NT2/D1 (cell line): Measurements from ENCODE around the gene SLC5A3.

Source experiments
- DNase-seq: peaks from one replicate; pipeline ENCODE4 v3.0.0-alpha.2; 2011; ENCODE audit warnings: low read depth, low spot score
- H3K27me3 ChIP-seq: 2 replicates; pipeline ENCODE4 v1.6.0; 2011; ENCODE audit warnings: mild to moderate bottlenecking; ENCODE audit not compliant: insufficient read length, insufficient read depth
- H3K36me3 ChIP-seq: 2 replicates; pipeline ENCODE4 v1.6.1; 2011; ENCODE audit warnings: mild to moderate bottlenecking, low read length, mixed read lengths; ENCODE audit not compliant: insufficient read depth, insufficient read length
- H3K4me1 ChIP-seq: 2 replicates; pipeline ENCODE4 v1.5.1; 2011; ENCODE audit not compliant: insufficient read depth, insufficient read length
- H3K4me3 ChIP-seq: 2 replicates; pipeline ENCODE4 v1.5.1; 2011; ENCODE audit warnings: low read depth; ENCODE audit not compliant: insufficient read length
- H3K9ac ChIP-seq: 2 replicates; pipeline ENCODE4 v1.6.0; 2011; ENCODE audit warnings: low read depth; ENCODE audit not compliant: insufficient read length
- H3K9me3 ChIP-seq: 2 replicates; pipeline ENCODE4 v1.5.1; 2011; ENCODE audit warnings: mild to moderate bottlenecking, low read length; ENCODE audit not compliant: insufficient read depth
- SUZ12 ChIP-seq: IDR thresholded peaks from 2 replicates; pipeline ENCODE4 v1.6.1; 2011; ENCODE audit not compliant: insufficient read length, insufficient read depth; ENCODE audit errors: extremely low read depth
- YY1 ChIP-seq: IDR thresholded peaks from 2 replicates; pipeline ENCODE4 v1.6.1; 2011; ENCODE audit not compliant: insufficient read length, insufficient read depth
- ZNF274 ChIP-seq: IDR thresholded peaks from 2 replicates; pipeline ENCODE4 v1.6.1; 2011; ENCODE audit warnings: mild to moderate bottlenecking, low read depth, low read length

SLC5A3 gene

GRCh38 chr21:34073032-34073748 lies at the start of gene SLC5A3, which contains the start of gene MRPS6:
Gene SLC5A3, plus strand, starts transcription at chr21:34073578. Its CDS starts 21,621 bp downstream, at chr21:34095199.
Gene MRPS6, plus strand, starts transcription at chr21:34073578. Its CDS starts 123 bp downstream, at chr21:34073701.
- Histone ChIP-seq H3K36me3 (peaks cover 41% of the 10 kb centered on the region), H3K4me3 (peak within 1 kb of the TSS; percentile 87), H3K9me3 (no peaks in the 10 kb centered on the region), H3K9ac (peak within 1 kb of the TSS; percentile 97), H3K27me3 (peaks cover 10% of the 10 kb centered on the region), H3K4me1 (peaks cover 7% of the 10 kb centered on the region)
- peak; percentile 85 for DNase-seq
- TF ChIP-seq SUZ12 (no peak), ZNF274 (no peak), YY1 (no peak)

- TF ChIP-seq SUZ12: no peak
- TF ChIP-seq YY1: no peak
- no peak for TF ChIP-seq ZNF274
- Histone ChIP-seq H3K4me3 (no peak overlapping the region), H3K27me3 (no peaks in the 10 kb centered on the region), H3K9ac (no peak overlapping the region), H3K4me1 (no peaks in the 10 kb centered on the region), H3K9me3 (peaks cover 8% of the 10 kb centered on the region; the same call in 1 of the 2 replicates), H3K36me3 (no peaks in the 10 kb centered on the region)
- DNase-seq: no peak
These were observed 49.5 kb upstream of the SLC5A3 start for GRCh38 chr21:34023691-34024373.

GRCh38 chr21:34024374-34024693 lies 49.0 kb upstream of the SLC5A3 start:
- H3K27me3 ChIP-seq: no peaks in the 10 kb centered on the region
- no peak overlapping the region for H3K4me3 ChIP-seq
- no peak overlapping the region for H3K9ac ChIP-seq
- no peak for DNase-seq
- TF ChIP-seq YY1 (no peak), ZNF274 (no peak), SUZ12 (no peak)
- H3K4me1 ChIP-seq: no peaks in the 10 kb centered on the region
- no peaks in the 10 kb centered on the region for H3K36me3 ChIP-seq
- peaks cover 8% of the 10 kb centered on the region; the same call in 1 of the 2 replicates for H3K9me3 ChIP-seq

- no peaks in the 10 kb centered on the region for H3K36me3 ChIP-seq
- no peak overlapping the region for H3K9ac ChIP-seq
- TF ChIP-seq ZNF274 (no peak), YY1 (no peak), SUZ12 (no peak)
- H3K4me3 ChIP-seq: no peak overlapping the region
- no peaks in the 10 kb centered on the region for H3K27me3 ChIP-seq
- H3K4me1 ChIP-seq: no peaks in the 10 kb centered on the region
- no peaks in the 10 kb centered on the region for H3K9me3 ChIP-seq
- DNase-seq: no peak
These were observed 45.5 kb upstream of the SLC5A3 start for GRCh38 chr21:34027721-34028461.

- Histone ChIP-seq H3K36me3 (no peaks in the 10 kb centered on the region), H3K9me3 (no peaks in the 10 kb centered on the region), H3K9ac (no peak overlapping the region), H3K27me3 (no peaks in the 10 kb centered on the region), H3K4me3 (no peak overlapping the region), H3K4me1 (no peaks in the 10 kb centered on the region)
- DNase-seq: peak; percentile 68
- no peak for TF ChIP-seq YY1
- no peak for TF ChIP-seq SUZ12
- no peak for TF ChIP-seq ZNF274
These were observed 43.4 kb upstream of the SLC5A3 start for GRCh38 chr21:34029743-34030528.

GRCh38 chr21:34031835-34032370 lies 41.5 kb upstream of the SLC5A3 start:
- no peak overlapping the region for H3K4me3 ChIP-seq
- no peaks in the 10 kb centered on the region for H3K36me3 ChIP-seq
- no peaks in the 10 kb centered on the region for H3K9me3 ChIP-seq
- no peaks in the 10 kb centered on the region for H3K27me3 ChIP-seq
- no peak for TF ChIP-seq ZNF274
- TF ChIP-seq SUZ12: no peak
- H3K4me1 ChIP-seq: no peaks in the 10 kb centered on the region
- no peak overlapping the region for H3K9ac ChIP-seq
- no peak for DNase-seq
